GM13976 (cell line): ENCODE data around the gene PPM1H.

Experiments used
- DNase-seq: peaks from one replicate; pipeline ENCODE4 v3.0.0; 2012; ENCODE audit warnings: low spot score
- in situ Hi-C: fragments of 300-500 bp; cut with MboI; formaldehyde crosslinking; loops from one replicate; pipeline ENCODE4 v1.12.0; 2022; ENCODE audit warnings: low sequenced_read_pairs, mixed read lengths, inconsistent platforms; ENCODE audit not compliant: unreplicated experiment
- TF ChIP-seq, protein P1 (sequence below): IDR thresholded peaks from 2 replicates; pipeline ENCODE4 v1.5.1; 2012; ENCODE audit warnings: borderline replicate concordance, mild to moderate bottlenecking; ENCODE audit not compliant: insufficient read depth; ENCODE audit errors: extremely low read depth, missing control alignments, control extremely low read depth

PPM1H gene

DNA sequence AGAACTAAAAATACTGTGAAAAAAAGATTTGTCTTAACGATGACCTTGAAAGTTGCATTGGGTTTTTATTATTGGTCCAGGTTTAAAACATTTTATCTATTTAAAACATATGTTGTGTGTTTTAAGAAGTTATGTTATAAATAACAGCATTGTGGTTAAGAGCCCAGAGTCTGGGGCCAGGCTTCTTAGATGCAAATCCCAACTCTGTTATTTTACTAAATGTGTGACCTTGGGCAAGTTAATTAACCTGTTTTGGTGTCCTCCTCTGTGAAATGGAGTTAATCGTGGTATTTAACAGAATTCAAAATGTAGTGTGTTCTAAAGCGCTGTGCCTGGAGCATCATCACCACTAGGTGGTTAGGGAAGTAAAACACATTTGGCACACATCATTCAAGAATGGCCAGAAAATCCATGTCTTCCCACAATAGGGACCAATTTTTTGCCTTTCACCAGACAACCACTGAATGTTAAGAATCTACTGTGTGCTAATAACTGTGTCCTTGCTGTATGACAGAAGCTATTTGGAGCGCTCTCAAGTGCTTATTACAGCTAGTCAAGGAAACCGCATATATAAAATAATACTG lies 335.0 kb downstream of the PPM1H start:
- DNase-seq: no peak
- in situ Hi-C loops: loop anchor here (25.0 kb wide), 1 partner anchor 462 kb away; no protein-coding TSS in a partner anchor
- TF ChIP-seq, protein P1, sequence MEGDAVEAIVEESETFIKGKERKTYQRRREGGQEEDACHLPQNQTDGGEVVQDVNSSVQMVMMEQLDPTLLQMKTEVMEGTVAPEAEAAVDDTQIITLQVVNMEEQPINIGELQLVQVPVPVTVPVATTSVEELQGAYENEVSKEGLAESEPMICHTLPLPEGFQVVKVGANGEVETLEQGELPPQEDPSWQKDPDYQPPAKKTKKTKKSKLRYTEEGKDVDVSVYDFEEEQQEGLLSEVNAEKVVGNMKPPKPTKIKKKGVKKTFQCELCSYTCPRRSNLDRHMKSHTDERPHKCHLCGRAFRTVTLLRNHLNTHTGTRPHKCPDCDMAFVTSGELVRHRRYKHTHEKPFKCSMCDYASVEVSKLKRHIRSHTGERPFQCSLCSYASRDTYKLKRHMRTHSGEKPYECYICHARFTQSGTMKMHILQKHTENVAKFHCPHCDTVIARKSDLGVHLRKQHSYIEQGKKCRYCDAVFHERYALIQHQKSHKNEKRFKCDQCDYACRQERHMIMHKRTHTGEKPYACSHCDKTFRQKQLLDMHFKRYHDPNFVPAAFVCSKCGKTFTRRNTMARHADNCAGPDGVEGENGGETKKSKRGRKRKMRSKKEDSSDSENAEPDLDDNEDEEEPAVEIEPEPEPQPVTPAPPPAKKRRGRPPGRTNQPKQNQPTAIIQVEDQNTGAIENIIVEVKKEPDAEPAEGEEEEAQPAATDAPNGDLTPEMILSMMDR: no peak

DNA sequence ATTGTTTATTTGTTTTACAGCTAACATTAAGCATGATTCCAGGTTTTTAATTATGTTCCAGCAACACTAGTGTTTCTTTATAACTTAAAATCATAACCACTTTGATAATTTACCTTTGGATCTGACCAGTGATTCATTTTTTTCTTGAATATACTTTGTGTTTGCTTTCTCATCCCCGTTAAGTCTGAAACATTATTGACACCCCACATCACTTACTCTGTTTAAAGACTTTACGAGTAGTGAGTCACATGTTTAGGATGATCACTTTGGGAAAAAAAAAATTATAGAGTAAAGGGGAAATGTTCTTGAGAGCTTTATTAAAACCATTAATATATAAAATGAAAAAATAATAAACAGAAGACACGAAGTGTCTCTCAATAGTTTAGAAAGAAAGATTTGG lies 336.1 kb downstream of the PPM1H start:
- no peak for DNase-seq
- TF ChIP-seq, protein P1: no peak
- in situ Hi-C loops: loop anchor here (25.0 kb wide), 1 partner anchor 463 kb away; no protein-coding TSS in a partner anchor

DNA sequence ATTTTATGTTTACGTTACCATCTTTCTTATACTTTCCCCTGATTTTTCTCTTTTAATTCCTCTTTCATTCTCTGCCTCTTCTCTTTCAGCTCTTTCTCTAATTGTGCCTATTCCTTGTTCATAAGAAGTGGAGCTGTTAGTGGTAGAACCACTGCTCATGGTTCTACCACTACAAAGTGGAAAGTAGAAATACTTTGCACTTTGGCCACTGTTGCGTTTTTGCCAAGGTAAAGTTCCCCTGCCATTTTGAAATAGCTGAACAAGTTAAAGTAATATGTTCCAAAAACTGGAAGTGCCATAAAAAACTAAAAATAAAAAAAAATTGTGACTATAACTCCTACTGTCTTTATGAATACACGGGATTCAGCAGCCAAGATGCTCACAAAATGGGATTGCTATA lies 337.7 kb downstream of the PPM1H start:
- no peak for DNase-seq
- in situ Hi-C loops: loop anchor here (25.0 kb wide), 1 partner anchor 465 kb away; no protein-coding TSS in a partner anchor
- TF ChIP-seq, protein P1: no peak
